GM21737 (cell line): ENCODE measurements around the gene AGR3.
"Not testable (repeated sequence)": the region's sequence is repeated elsewhere in the genome, so short reads cannot be mapped to it uniquely, and the experiment has no call there.

ENCODE experiments used
- ATAC-seq: cut with Tn5 transposase; IDR thresholded peaks from one replicate; pipeline ENCODE4 v1.9.1; 2021; ENCODE audit warnings: mild to moderate bottlenecking, moderate library complexity; ENCODE audit not compliant: unreplicated experiment

Gene AGR3

DNA sequence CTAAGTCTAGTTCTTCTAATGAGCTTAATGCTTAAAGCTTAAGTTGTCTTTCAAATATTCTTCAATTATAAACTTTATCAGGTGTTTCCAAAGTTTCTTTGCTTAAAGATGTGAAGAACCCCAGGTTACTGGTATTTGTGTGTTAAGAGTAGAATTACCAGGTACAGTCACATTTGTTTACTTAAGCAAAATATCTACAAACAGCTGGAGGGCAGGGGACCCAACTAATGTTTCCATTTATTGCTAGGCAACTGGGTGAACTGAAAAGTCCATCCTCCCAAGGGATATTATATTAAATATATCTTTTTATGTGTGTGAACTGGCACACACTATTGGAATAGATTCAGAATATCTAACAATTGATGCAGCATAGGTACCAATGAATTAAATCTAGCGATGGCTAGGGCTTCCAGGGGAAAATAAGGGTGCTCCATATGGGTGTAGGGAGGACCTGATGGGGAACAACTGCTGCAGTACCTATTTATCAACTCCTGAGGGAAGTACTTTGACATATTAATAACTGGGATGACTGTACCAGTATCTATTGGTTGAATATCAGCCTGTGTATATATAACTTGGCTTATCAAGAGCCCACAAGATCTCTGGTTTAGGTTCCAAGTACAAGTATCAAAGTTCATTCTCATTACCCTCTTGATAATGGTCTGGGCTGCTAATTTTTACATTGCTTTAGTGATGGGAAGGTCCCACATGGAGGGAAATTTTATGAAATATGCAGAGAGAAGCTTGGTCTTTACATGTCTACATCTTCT, 10.3 kb upstream of the AGR3 start:
- no peak for ATAC-seq

DNA sequence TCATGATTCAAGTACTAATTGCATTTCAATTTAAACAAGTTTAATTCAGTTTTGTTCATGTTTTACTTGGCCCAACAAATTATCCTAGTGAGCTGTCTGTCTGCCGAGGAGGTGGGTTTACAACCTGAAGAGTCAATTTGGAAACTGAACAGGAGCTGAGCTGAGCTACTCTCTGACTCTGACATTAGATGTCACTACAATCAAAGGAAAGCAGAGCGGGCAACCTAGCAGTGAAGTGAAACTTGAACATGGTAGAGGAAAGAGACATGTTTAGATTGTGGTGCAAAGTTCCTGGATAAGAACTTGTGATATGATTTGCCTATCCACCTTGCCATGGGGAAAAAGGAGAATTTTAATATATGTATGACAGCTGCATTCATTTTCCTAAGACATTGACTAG, 9.6 kb upstream of the AGR3 start:
- no peak for ATAC-seq

DNA sequence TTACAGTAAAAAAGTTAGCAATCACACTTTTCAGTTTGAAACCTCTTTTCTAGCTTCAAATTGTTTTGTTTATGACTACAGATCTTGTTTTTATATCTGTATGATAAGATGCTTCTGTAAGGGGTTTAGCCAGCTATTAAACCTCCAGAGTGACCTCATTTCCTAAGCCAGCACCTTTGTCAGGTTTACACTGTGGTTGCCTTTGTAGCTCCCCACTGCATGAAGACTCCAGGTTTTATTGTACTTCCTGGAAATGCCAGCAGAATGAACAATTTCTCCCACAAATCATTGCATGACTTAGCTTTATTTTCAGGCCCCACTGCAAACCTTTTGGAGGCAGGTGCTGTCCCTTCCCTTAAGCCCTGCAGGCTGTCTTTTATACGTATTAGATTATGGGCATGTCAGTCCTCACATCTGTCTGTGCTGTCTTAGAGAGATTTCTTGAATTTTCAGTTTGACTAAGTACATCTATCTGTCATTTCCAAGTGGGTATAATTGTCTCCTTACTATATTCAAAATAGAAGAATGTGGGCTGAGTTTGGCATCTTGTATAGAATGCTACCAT, 8.2 kb upstream of the AGR3 start:
- ATAC-seq, result no peak

DNA sequence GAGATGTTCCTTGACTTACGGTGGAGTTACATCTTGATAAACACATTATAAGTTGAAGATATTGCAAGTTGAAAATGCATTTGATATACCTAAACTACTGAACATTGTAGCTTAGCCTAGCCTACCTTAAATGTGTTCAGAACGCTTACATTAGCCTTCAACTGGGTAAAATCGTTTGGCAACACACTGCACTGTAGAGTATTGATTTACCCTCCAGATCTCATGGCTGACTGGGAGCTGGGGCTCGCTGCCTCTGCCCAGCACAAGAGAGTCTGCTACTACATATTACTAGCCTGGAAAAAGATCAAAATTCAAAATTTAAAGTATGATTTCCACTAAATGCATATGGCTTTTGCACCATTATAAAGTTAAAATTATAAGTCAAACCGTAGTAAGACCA, 7.5 kb upstream of the AGR3 start:
- ATAC-seq, result no peak

DNA sequence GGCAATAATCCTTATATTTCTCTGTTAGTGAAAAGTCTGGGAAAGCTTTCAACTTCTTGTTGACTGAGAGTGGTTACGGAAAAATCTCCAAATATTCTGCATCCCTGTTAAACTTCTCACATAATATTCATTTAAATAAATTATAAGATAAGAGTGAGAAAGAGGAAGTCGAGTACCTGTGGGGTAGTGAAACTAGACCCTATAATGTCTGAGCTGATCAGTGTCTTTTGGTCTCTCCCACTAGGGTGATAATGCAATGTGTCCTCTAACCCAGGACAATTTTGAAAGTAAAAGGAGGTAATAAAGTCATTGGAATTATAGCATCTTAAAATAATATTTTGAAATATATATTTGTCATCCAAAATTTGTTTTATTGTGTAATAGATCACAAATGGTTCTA, 2.1 kb upstream of the AGR3 start:
- no peak for ATAC-seq

DNA sequence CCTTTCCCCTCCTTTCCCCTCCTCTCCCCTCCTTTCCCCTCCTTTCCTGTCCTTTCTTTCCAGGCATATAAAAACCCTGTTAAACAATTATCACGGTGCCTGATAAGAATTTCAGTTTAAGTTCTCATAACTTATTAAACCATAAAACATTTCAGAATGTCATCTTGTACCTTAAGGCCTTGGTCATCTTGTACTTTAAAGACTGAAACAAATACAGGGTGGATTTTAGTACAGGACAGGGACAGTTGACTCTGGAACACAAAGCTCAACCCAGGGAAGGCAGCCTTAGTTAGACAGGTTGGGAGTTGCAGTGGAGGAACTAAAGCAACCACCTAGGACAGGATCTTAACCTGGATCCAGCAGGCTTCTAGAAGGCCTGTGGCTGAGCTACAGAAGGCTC, 1.2 kb downstream of the AGR3 start:
- ATAC-seq, result no peak

DNA sequence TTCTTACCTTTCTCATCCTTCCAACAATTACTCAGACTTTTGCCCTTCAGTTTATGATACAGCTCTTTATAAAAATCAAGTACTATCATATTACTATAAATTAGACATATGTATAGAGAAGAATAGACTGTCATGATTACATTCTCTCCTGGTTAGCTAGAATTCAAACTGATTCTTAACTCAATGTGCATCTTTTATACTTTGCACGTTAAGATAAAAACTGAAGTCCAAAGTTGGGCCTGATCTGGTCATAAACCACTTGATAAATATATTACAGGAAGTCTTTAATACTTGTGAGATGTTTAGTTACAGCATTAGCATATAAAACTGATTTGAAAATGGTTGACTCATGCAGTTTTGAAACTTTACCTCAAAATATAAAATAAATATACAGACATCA, 2.6 kb downstream of the AGR3 start:
- ATAC-seq, result no peak

DNA sequence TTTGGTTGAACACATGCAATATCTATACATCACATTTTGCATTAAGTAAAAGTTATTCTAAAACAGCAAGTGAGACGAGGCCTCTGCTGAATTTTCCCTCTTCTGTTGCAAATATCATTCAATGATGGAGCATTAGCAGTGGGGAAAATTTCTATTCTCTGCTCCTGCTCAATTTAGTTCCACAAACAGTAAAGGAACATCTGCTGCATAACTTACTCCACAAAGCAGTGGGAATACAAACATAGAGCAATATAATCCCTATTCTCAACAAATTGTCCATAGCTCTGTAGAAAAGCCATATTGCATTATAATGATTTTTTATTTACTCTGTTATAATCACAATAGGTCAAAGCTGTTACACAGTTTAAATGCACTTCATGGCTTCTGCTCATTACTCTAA, 5.9 kb downstream of the AGR3 start:
- no peak for ATAC-seq

DNA sequence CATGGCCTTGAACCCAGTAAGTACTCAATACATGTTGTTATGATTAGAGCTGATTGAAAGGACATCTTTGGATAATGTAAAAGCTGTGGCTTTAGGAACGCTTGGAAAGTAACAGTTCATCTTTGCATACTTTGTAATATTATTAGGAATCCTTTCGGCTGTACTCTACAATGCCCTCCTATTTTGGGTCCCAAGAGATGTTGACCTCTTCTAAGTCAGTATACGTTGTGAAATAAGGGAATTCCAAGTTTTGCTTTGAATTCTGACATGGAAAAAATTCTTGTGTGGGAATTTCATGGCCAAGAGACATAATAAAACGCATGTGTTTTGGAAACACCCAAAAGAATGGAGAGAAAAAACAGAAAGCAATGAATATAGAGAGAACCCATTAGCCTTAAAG, 7.7 kb downstream of the AGR3 start:
- ATAC-seq, result no peak

DNA sequence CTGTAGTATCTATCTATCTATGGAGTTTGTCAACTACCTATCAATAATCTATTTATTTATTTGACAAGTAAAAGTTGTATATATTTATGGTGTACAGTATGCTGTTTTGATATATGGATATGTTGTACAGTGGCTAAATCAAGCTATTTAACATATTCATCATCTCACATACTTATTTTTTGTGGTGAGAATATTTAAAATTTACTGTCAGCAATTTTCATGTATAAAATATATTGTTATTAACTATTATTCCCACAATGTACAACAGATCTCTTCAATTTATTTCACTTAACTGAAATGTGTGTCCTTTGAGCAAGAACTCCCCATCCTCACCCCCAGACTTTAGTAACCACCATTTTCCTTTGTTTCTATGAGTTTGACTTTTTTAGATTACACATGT, 14.5 kb downstream of the AGR3 start:
- no peak for ATAC-seq

DNA sequence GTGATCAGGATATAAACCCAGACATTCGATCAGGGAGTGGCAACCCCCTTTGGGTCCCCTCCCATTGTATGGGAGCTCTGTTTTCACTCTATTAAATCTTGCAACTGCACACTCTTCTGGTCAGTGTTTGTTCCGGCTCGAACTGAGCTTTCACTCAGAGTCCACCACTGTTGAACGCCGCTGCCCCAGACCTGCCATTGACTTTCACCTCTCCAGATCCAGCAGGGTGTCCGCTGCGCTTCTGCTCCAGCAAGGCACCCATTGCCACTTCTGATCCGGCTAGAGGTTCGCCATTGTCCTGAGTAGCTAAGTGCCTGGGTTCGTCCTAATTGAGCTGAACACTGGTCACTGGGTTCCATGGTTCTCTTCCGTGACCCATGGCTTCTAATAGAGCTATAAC, 28.6 kb downstream of the AGR3 start:
- ATAC-seq, result not testable (repeated sequence)

DNA sequence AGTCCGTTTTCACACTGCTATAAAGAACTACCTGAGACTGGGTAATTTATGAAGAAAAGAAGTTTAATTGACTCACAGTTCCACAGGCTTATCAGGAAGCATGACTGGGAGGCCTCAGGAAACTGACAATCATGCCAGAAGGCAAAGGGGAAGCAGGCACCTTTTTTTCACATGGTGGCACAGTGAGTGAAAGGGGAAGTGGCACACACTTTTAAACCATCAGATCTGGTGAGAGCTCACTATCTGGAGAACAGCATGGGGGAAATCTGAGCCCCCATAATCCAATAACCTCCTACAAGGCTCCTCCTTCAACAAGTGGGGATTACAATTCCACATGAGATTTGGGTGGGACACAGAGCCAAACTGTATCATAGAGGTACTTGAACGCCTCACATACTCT, 30.0 kb downstream of the AGR3 start:
- ATAC-seq, result no peak

DNA sequence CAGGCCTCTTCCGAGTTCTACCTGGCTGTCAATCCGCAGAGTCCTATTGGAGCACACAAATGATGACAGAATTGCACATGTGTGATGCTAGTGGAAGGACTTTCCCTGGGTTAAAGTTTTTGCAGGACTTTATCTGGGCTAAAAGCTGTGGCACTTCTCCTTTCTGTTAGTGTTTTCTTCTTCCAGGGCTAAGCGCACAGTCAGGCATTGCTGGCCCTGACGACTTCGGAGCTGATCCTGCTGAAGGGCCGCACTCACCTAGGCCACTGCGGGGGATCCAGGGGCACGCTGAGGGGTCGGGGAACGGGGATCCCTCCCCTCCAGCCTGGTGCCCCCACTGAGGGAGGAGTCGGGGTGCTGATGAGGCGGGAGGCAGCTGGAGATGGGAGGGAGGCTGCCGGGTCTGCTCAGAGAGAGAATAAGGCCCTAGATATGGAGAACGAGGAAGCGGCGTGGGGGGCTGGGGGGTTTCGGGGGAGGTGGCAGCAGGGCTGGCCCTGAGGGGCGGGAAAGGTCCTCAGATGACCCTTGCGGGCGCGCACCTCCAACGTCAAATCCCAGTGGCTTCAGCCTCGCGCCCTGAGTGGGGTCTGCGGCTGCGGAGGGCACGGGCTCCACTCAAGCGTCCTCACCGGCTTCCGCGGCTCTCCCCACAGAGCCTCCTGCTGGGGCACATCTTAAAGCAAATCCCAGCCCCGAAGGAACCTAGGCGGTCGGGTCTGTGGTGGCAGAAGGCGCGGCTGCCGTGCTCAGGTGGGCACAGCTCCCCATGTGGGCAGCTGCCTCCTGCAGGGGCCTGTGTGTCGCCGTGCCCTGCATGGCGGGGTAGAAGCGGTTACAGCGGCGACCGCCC, 30.9 kb downstream of the AGR3 start:
- ATAC-seq, result no peak

DNA sequence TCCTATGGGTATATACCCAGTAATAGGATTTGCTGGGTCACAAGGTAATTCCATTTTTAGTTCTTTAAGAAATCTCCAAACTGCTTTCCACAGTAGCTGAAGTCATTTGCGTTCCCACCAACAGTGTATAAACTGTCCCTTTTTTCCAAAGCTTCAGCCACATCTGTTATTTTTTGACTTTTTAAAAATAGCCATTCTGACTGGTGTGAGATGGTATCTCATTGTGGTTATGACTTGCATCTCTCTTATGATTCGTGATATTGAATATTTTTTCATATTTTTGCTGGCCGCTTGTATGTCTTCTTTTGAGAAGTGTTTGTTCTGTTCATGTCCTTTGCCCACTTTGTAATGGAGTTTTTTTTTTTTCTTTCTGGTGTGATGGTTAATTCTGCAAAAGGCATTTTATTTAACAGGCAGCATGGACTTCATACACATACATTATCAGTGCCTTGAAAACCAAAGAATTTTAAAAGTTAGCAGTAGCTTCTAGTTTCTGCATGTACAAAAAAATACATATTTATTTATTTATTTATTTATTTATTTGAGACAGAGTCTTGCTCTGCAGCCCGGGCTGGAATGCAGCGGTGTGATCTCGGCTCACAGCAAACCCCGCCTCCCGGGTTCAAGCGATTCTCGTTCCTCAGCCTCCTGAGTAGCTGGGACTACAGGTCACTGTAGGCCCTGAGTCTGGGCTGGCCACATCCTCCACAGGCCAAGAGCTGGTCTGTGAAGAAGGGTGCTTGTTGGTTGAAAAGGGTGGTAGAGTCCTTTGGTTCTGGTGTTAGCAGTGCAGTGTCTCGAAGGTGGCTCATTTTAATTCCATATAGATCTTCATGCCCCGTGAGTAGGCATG, 32.3 kb downstream of the AGR3 start:
- no peak for ATAC-seq

DNA sequence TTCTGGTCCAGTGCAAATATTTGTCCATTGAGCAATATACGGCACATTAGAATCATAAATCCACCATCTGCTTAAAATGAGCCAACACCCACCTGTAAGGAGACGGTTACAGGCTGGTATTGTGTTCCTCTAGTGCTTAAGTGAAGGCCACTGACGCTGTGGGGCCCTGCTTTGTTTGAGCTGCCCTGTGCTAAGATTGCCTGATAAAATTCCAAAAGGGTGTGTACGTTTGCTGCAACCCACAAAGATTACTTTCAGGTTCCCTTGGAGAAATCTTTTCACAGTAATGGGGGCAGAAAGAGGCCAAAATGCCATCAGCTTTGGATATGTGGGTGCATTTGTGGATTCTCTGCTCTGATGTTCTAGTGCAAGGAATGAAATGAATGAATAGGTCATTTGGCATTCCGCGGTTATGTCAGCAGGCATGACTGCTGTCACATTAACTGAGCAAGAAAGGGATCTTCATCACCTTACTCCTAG, 34.4 kb downstream of the AGR3 start:
- no peak for ATAC-seq

DNA sequence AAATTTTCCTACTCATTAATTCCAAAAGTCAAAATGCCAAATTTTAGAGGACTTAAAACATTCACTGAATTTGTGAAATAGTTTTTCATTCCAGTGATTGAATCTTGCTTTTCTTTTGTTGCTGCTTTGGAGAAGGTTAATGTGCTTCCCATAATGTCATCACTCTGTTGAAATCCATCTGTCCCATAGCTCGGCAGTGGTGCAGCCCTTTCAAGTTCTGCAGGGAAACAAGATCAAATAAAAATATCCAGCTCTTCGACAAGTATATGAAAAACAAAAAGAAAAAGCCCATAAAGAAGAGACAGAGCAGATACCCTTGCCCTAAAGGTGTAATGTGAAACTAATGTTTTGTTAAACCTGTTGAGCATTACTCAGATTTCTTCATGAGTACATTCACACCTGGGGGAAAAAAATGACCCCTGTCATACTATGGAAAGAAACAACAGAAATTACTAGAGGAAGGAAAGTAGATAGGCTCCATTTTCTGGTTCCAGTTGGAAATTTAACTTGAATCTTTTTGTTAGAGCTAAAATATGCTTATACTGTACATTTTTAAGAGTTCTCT, 35.1 kb downstream of the AGR3 start:
- ATAC-seq, result no peak

DNA sequence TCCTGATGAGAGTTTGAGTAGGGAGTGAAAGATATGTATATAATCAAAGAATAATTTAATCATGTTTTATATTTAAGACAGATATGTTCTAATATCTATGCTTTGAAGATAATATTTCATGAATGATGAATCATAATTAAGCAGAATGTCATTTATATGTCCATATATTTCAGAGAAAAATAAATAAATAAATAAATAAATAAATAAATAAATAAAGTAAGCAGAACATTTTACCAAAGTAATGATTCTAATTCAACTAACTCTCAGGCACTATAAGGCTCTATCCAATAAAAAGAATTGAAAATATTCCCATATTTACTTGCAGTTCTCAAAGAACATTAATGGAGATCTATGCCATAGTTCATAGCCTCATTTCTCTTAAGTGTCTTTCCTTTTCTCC, 36.0 kb downstream of the AGR3 start:
- ATAC-seq, result no peak

DNA sequence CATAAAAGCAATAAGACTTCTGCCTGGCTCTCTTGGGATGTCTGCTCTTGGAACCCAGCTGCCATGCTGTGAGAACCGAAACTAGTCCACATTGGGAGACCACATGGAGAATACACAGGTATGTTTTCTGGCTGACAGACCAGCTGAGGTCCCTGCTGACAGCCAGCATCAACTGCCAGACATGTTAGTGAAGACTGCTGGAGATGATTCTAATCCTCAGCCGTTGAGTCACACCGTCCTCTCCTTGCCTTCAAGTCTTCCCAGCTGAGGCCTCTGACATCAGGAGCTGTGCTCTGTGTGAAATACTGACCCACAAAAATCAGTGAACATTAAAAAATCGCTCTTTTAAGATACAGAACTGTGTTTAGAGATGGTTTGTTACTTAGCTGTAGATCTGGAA, 40.1 kb downstream of the AGR3 start:
- no peak for ATAC-seq

DNA sequence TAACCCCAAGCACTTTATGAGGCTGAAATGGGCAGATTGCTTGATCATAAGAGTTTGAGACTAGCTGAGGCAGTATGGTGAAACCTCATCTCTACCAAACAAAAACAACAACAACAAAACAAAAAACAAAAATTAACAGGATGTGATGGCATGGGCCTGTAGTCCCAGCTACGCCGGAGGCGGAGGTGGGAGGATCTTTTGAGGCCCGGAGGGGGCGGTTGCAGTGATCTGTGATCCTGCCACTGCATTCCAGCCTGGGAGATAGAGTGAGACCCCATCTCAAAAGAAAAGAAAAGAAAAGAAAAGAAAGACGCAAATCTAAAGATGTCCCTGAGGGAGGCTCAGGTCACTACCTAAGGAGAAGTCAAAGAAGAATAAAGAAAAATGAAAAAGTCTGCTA, 41.7 kb downstream of the AGR3 start:
- no peak for ATAC-seq

DNA sequence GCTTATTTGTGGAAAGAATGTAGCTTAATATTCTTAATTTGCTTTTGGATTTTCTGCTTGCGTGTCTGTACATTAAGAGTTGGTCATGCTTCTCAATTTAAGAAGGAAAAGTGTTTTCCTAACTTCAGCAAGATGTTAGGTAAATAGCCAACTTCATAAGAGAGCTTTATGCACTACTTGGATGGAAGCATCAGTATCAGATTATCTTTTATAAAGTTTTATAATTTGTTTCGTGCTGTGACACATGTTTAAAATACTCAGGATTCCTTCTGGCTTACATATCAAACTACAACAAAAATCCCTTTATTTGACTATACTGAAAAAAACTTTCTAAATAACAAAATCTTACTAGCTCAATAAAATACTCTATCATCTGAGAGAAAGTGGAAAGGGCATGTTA, 42.1 kb downstream of the AGR3 start:
- ATAC-seq, result no peak

DNA sequence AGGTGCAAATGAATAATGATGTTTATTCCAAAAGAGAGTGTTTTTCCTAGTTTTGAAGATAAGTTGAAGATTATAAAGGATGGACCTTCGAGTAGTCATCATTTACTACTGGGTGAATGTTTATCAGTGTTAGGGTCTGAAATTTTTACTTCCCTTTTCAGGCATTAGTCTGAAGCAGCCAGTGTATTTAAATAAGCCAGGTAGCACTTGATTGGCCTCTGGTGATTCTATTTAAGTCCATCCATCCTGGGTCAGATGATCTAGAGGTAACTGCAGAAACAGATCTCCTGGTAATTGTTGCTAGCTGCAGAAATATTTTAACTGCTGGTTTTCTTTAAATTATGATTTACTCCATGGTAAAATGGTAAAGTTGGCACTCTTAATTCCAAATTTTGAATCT, 42.9 kb downstream of the AGR3 start:
- no peak for ATAC-seq
